H54 (cell line): ENCODE results near the gene SLC37A2.
"Not testable (repeated sequence)": the region's sequence is repeated elsewhere in the genome, so short reads cannot be mapped to it uniquely, and the experiment has no call there.

Source experiments
- DNase-seq: peaks from one replicate; pipeline ENCODE4 v3.0.0; 2011; ENCODE audit warnings: low spot score, mixed read lengths; ENCODE audit not compliant: insufficient read length
- FAIRE-seq: peaks from 3 replicates; lab custom pipeline; 2011; peaks lifted over from hg19 to GRCh38; lab: Jason Lieb, UNC
- POLR2A ChIP-seq: IDR thresholded peaks from 2 replicates; pipeline ENCODE4 v1.6.1; 2011; ENCODE audit warnings: low read depth, mild to moderate bottlenecking, low read length

SLC37A2 gene

GRCh38 chr11:125083312-125084056 is 20.4 kb downstream of the SLC37A2 start:
- DNase-seq (no peak), FAIRE-seq (no peak)
- TF ChIP-seq POLR2A: no peak

DNA sequence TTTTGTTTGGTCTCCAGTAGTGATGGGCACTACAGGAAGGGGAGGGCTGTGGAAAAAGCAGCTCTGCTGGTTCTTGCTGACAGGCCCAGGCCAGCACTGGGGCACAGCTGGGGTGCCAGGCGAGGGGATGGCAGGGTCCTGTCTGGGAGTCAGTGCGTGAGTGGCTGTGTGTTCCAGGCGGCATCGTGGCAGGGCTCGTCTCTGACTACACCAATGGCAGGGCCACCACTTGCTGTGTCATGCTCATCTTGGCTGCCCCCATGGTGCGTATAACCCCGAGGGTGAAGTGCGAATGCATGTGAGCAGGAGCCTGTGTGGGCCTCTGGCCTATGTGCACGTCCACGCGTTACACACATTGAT is 20.9 kb downstream of the SLC37A2 start:
- no peak for TF ChIP-seq POLR2A
- DNase-seq (no peak), FAIRE-seq (no peak)

- FAIRE-seq (no peak), DNase-seq (no peak)
- no peak for TF ChIP-seq POLR2A
These were observed 21.7 kb downstream of the SLC37A2 start for GRCh38 chr11:125084761-125085231.

GRCh38 chr11:125085301-125086081 is 22.4 kb downstream of the SLC37A2 start:
- no peak for DNase-seq
- no peak for FAIRE-seq
- TF ChIP-seq POLR2A: no peak

- no peak for DNase-seq
- FAIRE-seq: no peak
- no peak for TF ChIP-seq POLR2A
These were observed 23.7 kb downstream of the SLC37A2 start for GRCh38 chr11:125086633-125087296.

DNA sequence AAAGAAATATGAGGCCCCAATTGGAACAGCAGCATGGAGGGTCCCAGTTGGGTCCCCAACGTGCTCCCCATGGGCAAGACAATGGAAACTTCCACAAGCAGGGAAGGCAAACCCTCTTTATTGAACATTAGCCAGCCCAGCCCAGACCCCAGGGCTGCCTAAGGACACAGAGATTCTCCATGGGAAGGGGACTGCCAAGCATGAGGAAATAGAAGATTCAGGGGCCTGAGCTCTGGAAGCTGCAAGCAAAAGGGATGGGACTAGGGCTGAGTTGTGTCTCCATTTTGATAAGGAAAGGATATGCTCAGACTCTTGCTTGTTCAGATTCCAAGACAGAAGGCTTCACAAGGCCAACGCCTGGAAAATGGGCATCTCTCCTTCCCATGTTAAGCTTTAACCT is 25.0 kb downstream of the SLC37A2 start:
- no peak for FAIRE-seq
- DNase-seq: no peak
- TF ChIP-seq POLR2A: no peak

- FAIRE-seq (no peak), DNase-seq (no peak)
- no peak for TF ChIP-seq POLR2A
These were observed 25.7 kb downstream of the SLC37A2 start for GRCh38 chr11:125088576-125089455.

GRCh38 chr11:125089481-125089880 is 26.4 kb downstream of the SLC37A2 start:
- not testable (repeated sequence) for FAIRE-seq, DNase-seq

DNA sequence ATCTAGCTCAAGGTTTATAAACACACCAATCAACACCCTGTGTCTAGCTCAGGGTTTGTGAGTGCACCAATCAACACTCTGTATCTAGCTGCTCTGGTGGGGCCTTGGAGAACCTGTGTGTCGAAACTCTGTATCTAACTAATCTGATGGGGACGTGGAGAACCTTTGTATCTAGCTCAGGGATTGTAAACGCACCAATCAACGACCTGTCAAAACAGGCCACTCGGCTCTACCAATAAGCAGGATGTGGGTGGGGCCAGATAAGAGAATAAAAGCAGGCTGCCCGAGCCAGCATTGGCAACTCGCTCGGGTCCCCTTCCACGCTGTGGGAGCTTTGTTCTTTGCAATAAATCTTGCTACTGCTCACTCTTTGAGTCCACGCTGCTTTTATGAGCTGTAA is 27.0 kb downstream of the SLC37A2 start:
- not testable (repeated sequence) for DNase-seq, FAIRE-seq

DNA sequence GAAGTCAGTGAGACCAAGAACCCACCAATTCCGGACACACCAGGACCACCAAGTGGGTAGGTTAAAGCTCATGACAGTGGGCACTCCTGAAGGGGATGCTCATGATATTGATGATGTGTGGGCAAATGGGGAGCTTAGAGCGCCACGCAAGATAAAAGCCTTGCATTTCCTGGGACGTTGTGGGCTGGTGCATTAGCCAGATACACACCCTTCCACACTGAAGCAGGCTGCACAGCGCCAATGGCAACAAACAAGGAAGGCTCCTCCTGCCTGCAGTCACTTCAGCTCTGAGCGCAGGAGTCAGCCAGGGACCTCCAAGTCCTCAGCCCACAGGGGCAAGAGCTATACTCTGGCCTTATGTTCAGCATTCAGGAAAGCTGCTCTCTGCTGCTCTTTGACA is 27.7 kb downstream of the SLC37A2 start:
- no peak for FAIRE-seq
- TF ChIP-seq POLR2A: no peak
- DNase-seq: no peak

DNA sequence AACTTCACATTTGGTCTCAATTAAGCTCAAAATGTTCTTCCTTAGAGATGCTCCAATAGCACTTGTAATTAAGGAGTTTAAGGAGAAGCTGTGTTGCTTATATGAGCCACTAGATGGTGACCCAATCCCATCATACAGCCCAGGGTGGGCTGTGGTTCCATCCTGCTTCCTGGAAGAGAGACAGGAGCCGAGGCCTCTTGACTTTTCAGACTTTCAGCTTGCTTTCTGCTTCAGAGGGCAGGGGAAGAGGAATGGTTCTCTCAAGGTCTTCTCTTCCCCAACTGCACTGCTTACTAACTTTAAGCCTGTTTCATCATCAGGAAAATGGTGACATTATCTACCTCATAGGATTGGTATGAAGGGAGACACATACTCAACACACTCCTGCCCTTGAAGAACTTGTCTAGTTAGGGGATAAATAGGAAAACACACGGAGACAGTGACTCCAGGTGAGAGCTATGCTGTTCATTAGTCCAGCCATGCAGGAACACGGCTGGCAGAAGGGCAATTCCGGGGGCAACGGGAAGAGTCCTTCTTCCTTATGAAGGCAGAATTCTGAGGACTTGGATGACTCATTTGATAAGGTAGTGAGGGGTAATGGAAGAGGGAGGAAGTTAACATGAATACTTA is 28.3 kb downstream of the SLC37A2 start:
- DNase-seq (peak; percentile 31), FAIRE-seq (peak; percentile 27)
- no peak for TF ChIP-seq POLR2A

DNA sequence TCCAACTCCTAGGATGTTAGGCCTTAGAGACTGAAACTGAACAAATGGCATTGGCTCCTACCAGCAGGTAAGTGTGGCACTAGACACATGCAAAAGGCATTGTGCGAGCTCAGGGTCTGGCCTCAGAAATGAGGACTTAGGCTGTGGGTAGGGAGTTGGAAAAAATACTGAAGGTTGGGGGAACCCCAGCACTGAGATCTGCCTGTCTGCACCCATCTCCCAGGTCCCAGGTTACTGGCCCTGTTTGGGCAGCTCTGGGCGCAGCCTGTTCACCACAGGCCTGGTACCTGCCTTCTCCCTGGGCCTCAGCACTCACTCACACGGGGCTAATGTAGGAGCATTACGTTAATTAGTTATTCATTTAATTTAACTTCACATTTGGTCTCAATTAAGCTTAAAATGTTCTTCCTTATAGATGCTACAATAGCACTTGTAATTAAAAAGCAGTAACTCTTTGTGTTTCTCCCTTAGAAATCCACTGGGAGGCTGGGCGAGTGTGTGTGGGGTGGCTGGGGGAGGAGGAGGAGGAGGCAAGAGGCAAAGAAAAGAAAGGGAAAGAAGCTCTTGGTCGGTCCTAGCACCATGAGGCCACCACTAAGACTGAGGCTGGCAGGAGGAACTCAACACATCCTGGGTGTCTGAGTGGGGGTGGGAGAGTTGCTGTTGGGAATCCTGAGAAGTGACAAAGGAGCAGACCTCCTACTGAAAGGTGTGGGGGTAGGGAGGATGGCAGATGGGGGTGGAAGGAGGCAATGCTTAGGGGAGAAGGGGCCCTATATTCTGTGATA is 29.0 kb downstream of the SLC37A2 start:
- TF ChIP-seq POLR2A: no peak
- DNase-seq (no peak), FAIRE-seq (no peak)
